ENCODE measurements around the gene PBX3.
"Not testable (repeated sequence)": the region's sequence is repeated elsewhere in the genome, so short reads cannot be mapped to it uniquely, and the experiment has no call there.

Gene PBX3

DNA sequence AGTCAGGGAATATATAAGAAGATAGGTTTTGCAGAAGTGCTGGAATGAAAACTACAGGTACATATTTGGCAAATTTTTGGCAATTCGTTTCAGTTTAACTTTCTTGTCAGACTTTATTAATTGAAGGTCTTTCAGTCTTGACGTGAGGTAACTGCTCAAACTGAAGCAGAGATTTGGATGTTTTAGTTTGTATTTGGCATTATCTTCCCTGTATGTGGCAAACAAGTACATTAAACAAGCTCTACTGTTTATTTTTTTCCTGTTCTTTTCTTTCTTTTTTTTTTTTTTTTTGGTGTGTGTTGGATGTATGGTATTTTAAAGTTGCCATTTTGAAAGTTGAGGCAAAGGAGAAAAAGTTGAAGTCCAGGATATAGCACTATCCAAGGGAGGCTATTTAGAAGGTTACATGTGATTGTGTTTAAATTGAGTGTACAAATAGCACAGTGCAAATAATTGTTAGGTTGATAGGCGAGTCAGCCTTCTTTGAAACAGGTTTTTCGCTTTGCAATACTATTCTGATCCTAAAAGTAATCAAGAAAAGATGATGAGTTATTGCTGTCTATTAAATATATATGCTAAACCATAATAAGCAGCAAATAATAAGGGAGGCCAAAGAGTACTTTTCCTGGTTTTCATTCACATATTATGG, 2.2 kb downstream of the PBX3 start:
- no peak for DNase-seq (ENCODE audit: low spot score)

DNA sequence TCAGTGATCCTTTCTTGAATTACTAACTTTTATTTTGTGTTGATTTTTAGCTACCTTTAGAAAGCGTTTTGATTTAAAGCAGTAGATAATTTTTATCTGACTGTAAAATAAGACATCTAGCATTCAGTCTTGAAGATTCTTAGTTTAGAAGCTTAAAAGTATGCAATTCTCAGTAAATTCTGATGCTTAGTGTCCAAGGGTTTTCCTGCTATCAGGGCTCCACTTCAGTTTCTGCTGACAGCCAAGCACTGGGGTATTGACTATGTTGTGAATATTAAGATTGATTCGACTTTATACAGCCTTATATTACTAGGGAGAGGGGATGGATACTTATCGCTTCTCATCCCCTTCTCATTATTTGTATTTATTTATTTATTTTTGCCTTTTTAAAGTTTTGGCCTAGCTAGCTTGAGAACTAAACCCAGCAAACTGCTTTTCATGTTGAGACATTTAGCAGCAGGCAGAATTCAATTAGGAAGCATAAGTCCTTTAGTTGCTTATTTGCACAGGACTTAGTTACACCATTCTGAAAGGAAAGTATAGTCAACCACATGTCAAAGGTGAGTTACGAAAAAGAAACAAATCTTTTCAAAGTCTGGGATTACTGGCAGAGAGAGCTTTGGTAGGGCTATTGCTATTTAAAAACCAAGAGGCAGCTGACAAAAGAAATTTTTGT, 2.9 kb downstream of the PBX3 start:
- peak; percentile 29 for DNase-seq (ENCODE audit: low spot score)

DNA sequence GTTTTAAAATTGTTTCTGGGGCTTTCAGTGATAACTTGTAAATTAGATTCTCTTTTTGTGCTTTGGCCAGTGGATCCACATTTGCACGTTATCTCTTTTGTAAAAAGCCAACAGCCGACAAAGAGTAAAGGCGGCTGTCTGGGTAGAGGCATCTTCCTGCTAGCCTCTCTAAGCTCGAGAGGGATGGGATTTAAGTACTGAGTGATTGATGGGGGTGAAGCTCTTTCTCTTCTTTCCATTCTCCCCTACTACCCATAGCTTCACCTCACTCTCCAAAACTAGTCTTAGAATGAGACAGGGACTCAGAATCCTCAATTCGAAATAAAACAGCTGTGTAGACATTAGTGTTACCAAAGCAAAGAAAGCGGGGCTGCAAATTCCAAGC, 3.4 kb downstream of the PBX3 start:
- DNase-seq (ENCODE audit: low spot score): peak; percentile 12

DNA sequence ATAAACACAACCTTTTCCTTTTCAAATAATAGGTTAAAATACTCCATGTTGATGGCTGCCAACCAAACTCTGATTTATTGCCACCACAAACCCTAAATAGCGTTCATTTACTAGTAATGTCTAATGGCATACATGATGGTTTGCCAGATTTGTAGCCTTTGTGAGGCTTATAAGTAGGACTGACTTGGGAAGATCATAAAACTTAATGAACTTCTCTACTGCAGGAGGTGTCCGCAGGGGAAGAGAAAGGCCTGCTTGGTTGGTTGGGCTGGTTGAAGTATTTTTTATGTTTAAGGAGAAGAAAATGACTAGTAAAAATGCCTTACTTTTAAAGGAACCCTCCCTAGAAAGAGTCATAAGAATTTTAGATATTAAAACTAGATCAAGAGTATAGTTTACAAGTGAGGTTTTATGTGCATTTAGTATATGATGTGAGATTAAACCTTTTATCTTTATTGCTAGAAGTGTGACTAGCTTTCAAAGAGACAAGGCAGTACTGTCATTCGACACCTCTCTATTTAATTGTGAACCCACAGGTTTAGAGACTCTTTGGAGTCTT, 5.0 kb downstream of the PBX3 start:
- DNase-seq (ENCODE audit: low spot score): no peak

DNA sequence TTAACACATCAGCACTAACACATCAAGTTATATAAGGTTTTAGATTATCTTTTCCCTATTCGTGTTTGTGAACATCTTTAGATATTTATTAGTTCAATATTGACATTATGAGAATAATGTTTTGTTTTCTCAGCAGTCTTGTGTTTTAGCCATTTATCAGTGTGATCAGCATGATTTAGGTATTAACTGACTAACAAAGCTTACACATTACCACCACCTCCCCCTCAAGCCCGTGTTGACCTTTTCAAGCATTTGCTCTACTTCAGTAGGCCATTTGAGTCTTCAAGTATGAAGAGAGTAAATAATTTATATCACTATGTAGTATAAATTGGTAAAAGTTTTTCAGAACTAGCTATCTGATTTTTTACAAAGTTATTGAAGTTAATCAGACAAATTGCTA, 6.9 kb downstream of the PBX3 start:
- no peak for DNase-seq (ENCODE audit: low spot score)

DNA sequence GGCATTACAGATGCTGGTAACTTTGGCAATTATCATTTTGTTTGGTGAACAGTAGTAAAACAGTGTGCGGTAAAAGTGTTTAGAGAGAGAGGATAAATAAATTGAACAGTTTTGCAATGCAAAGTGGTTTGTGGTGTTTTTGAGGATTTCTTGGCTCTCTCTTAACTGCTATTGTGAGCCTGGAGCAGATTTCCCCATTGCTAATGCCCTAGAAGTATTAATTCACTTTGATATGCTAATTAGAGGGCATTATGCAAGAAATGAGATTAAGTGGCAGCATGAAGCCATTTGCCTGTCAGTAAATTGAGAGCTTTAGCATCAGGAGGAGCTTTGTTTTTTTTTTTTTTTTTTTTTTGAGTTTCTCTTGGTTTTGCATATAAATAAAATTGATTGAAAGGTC, 8.2 kb downstream of the PBX3 start:
- DNase-seq (ENCODE audit: low spot score): no peak

DNA sequence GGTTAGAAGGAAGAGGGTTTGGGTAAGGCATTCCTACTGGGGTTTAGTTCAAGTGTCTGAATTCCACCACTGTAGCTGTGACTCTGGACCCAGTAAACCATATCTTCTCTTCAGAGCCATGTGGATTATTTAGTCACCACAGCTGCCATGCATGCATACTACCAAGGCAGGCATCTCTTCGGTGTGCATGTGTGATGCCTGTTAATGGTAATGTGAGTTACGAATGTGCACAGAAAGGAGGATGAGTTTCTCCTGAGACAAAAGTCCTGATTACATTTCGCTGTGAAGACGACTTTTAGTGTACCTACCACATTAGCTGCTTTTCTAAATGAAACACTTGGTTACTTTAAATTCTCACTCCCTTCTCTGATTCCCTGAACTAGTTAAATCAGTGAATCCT, 9.3 kb downstream of the PBX3 start:
- no peak for DNase-seq (ENCODE audit: low spot score)

DNA sequence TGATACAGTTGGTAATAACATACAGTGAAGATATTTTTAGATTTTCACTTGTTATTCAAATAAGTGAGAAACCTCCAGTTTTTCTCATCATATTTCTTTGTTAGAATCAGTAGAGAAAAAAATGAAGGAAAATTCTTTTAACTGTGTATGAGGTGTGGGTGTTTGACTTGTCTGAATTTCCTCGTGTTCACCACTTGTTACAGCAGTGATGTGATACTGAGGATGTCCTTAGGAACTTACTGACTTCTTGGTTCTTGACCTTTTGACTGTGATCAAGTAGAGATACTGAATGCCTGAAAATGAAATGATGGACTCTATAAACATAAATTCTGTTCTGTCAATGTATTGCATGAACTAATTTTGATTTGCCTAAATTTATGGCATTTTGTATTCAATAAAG, 10.7 kb downstream of the PBX3 start:
- DNase-seq (ENCODE audit: low spot score): no peak

DNA sequence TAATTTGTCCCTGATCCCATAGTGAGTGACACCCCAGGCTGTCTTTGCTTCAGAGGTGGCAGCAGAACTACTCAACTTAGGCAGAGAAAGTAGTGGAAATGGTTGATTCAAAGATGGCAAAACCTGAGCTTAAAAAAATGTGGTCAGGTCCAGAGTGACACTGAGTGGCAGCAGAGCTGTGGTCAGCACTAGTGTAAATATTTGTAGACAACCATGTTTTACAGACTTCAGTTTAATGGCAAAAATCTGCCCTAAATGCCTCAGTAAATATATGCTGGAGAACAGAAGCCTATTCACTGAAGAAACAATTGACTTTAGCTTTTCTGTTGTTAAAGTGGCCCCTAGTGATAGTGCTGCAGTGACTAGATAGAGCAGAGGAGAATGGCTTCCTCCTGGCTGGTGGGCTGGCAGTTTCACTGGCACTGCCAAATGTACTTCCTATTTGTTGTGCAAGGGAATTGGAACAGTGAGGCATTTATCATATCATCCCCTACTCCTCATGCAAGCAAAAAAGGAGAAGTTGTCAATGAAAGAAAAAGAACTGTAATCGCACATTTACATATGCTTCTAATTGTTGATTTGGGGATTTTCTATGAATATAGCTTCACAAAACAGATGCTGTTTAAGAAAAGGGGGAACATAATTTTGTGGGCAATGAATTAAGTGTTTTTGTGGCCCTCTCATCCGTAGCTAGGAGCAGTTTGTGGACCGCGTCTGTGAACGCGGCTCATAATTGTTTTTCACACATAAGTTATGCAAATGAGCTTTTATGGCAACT, 12.0 kb downstream of the PBX3 start:
- peak; percentile 10 for DNase-seq (ENCODE audit: low spot score)

DNA sequence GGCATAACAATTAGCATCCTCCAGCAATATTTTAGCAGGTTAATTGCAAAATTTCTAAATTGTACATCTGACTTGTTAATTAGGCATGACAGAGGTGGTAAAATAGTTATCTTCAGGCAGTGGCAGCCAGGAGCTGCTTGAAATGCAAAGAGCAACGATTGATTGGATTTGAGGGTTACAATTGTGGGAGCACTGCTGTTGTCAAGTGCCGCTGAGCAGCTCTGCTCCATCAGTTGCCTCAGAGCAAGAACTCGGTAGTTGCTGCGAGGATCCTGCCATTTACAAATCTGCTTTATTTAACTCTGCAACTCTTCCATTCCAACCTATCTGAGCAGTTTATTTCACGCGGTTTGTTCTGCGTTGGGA, 12.6 kb downstream of the PBX3 start:
- DNase-seq (ENCODE audit: low spot score): no peak

DNA sequence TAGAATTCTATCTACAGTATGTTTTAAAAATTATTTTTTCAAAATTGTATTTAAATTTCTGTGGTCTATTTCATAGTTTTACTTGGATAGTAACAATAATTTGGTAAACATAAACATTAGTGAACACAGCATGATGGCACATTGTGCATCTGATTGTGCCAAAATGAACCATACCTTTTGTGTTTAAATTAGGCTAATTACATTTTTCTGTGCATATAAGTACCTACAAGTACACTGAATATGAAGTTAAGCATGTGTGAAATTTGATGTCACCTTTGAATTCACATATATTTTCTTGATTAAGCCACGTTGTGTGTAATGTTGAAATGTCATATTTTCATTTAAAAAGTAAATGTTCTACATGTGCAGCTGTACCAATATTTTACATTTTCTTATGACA, 13.4 kb downstream of the PBX3 start:
- DNase-seq (ENCODE audit: low spot score): no peak

DNA sequence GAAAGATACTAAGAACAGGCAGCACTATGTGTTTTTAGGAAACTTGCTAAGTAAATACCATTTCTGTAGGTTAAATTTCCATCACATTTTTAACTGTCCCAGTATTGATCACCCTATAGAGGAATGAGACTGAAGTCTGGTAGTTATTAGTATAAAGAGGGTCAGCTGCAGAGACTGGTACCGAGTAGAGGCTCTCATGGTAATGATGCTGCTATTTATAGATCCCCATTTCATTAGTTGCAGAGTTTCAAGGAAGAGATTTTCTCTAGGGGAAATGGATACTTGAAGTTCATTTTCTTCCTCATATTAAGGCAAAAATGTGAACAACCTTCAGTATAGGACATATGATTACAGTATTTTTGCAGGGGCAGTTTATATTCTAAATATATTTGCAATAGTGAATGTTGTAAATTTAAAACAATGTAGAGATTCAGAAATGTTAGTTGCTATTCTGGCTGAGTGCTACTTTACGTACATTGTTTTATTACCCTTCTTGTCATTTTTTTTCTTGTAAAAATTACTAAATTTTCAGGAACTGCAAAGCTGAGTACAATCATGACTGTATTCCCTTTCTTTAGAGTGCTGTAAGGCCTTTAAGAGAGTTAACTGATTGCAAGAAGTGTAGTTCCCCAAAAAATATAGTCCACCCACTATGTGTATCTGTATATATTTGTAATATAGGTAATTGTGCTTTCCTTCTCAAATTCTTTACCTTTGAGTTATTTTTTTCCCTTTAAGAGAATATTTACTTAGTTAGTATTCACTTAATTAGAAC, 14.7 kb downstream of the PBX3 start:
- DNase-seq (ENCODE audit: low spot score): no peak

DNA sequence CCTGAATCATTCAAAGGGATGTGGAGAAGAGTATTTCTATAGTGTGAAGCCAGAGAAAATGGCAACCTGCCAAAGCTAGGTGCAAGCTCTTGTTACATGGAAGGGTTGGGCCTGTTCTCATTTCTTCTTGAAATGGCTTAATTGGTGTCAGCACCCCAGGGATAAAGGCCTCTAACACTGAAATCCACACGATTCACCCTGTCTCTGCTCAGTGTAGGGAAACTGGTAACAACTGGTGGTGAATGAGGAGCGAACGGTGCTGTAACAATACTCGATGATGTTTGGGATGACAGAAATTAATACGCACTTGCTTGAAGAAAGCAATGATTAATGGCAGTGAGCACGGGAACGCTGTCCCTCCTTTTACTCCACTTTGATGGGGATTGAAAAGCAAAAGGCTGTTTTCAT, 16.2 kb downstream of the PBX3 start:
- DNase-seq (ENCODE audit: low spot score): peak; percentile 8

DNA sequence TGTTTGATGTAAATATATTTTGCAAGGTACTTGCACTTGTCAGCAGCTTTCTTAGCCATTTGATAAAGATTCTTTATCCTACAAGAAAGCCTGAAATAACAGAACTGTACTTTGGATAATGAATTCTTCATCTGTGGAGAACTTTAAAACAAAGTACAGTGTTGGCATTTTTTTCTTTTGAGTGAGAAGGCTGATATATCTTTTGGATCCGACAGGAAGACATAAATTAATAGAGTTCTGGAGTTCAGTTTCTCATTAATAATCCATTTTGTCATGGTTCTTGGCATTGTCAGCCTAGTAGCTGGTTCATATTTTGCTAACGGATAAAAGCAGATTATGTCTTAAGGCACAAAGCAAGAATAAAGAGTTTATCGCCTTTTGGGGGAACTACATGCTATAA, 17.0 kb downstream of the PBX3 start:
- no peak for DNase-seq (ENCODE audit: low spot score)

DNA sequence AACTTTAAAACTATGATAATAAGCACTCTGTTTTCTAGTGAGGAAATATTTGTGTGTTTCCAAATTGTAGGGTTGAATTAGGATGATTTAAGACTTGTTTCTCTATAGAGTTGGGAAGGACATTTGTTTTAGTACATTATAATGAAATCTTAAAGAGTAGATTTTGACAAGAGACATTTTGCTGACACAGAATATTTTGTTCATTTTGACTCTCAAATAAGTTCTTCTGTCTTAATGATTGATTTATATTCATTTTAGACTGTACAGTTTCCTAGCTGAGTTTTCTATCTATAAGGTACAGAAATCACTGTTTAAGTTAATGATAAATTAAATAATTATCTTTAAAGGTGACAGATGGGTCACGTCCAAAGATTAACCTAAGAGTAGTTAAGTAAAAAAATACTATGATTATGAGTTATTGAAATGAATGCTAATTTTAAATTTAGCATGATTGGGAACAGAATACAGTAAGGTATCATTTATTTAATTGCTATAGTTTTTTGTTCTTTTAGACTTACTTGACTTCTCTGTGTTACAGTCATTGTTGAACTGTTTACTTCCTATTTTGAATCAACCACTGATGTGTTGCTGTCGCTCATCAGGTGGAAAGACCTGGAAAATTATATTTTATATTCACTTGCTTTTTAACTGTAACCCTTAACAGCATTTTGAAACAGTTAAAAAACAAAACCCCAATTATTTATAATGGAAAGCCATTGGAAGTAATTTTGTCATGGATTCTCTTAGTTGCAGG, 19.5 kb downstream of the PBX3 start:
- DNase-seq (ENCODE audit: low spot score): no peak

DNA sequence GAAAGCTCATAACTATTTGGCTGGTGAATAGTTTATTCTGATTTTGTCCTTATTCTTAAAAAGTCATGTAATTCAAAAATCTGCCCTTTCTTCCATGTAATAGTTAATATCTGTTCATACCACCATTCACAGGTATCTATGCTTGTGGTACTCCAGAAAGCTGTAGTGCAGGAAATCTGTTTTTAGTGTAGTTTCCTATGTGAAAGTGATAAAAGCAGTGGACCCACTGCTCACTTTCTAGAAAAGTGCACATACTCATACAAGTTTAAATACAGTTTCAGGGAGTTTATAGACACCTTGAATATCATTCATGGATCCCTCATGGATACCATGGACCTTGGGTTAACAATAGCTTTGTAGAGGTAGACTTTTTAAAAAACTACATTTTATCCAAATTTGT, 20.2 kb downstream of the PBX3 start:
- no peak for DNase-seq (ENCODE audit: low spot score)

DNA sequence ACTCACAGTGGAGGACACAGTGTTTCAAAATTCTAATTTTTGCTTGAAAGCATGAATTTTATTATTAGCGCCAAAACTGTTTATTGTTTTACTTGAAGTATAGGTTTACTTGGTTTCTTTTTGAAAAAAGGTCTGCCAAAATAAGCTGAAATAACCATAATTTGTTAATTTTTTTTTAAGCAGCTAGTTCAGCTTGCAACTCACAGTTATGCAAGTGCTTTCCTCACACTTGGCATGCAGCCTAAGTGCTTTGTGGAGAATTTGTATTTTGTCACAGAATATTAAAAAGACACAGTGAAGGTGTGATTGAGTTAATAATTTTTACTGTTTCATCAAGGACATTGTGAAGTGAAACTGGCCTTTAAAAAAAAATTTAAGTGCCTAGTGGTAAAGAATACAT, 21.6 kb downstream of the PBX3 start:
- DNase-seq (ENCODE audit: low spot score): no peak

DNA sequence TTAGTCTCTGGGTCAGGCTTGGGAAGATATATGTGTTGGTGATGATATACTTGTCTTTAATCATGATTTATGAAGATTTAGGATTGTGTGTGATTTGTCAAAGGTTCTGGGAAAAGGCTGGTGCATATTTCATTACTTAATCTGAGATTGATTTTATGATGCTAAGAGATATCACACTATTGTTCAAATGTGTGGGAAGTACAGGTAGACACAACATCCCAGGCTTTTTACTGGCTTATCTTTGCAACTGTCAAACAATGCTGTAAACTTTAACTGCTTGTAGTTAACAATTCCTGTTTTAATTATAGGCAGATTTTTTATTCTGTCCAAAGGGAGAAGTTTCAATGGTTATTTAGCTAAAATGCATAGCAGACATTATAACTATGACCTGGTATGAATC, 23.9 kb downstream of the PBX3 start:
- DNase-seq (ENCODE audit: low spot score): no peak

DNA sequence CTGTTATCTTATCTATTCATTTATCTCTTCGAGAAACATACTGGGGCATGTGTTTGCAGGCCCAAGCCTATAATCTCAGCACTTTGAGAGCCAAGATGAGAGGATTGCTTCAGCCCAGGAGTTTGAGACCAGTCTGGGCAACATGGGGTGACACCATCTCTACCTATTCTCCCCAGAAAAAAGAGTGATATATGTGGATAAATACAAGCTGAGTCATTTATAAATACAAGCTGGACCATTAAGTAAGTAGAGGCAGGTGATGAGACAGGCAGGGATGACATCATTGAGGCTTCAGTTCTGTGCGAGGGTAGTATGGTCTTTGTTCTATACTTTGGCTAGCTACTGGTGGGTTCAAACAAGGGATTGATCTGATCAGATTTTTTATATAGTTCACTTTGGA, 25.6 kb downstream of the PBX3 start:
- no peak for DNase-seq (ENCODE audit: low spot score)

DNA sequence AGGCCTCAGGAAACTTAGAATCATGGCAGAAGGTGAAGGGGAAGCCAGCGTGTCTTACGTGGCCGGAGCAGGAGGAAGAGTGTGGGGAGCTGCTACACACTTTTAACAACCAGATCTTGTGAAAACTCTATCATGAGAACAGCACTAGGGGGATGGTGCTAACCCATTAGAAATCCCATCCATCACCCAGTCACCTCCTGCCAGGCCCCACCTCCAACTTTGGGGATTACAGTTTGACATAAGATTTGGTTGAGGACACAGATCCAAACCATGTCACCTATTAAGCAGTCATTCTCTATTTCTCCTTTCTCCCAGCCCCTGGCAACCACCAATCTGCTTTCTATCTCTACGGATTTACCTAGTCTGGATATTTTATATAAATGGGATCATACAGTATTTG, 26.9 kb downstream of the PBX3 start:
- no peak for DNase-seq (ENCODE audit: low spot score)

DNA sequence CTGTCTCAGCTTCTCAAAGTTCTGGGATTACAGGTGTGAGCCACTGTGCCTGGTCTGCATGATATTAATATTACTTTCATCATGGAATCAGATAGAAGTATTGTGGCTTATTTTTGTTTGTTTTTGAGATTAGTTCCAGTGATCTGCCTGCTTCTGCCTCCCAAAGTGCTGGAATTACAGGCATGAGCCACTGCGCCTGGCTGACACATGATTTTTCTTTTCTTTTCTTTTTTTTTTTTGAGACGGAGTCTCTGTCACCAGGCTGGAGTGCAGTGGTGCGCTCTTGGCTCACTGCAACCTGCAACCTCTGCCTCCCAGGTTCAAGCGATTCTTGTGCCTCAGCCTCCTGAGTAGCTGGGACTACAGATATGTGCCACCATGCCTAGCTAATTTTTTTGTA, 29.6 kb downstream of the PBX3 start:
- not testable (repeated sequence) for DNase-seq (ENCODE audit: low spot score)
